IPS-18c (cell line): ENCODE results near the gene ABHD1.
"Not testable (repeated sequence)": the region's sequence is repeated elsewhere in the genome, so short reads cannot be mapped to it uniquely, and the experiment has no call there.

Experiments used
- H3K4me3 ChIP-seq: 2 replicates; pipeline ENCODE4 v1.7.0; 2013; ENCODE audit warnings: low read depth, mild to moderate bottlenecking, low read length, moderate library complexity; ENCODE audit not compliant: insufficient read depth
- H3K9me3 ChIP-seq: one replicate; pipeline ENCODE4 v1.6.1; 2013; ENCODE audit warnings: mild to moderate bottlenecking, low read length, moderate library complexity; ENCODE audit not compliant: control insufficient read depth, insufficient read depth

Gene ABHD1

DNA sequence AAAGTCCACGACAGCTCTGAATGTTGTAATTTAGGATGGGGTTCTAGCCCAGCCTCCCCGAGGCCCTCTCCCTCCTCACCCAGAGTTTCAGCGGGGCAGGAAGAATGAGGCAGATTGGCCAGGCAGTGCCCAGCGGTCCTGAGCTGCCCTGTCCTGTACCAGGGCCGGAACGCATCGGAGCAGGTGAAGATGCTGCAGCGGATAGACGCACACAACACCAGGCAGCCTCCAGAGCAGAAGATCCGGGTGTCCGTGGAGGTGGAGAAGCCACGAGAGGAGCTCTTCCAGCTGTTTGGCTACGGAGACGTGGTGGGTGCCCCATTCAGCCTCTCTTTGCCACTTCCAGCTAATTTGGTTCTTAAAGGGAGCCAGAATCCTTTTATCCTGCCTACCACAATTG is 26.3 kb upstream of the ABHD1 start:
- H3K4me3 ChIP-seq, result no peak overlapping the region
- H3K9me3 ChIP-seq, result no peaks in the 10 kb centered on the region

DNA sequence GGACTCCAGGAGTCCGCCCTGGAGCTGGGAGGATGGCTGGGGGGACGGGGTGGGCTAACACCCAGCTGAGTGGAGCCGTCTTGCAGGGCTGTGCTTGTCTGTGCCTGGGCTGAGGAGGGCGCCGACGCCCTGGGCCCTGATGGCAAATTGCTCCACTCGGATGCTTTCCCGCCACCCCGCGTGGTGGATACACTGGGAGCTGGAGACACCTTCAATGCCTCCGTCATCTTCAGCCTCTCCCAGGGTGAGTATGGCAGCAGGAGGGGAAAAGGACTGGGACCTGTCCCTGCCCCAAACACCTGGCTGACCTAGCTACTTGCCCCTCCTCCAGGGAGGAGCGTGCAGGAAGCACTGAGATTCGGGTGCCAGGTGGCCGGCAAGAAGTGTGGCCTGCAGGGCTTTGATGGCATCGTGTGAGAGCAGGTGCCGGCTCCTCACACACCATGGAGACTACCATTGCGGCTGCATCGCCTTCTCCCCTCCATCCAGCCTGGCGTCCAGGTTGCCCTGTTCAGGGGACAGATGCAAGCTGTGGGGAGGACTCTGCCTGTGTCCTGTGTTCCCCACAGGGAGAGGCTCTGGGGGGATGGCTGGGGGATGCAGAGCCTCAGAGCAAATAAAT is 24.2 kb upstream of the ABHD1 start:
- no peak overlapping the region for H3K4me3 ChIP-seq
- no peaks in the 10 kb centered on the region for H3K9me3 ChIP-seq

DNA sequence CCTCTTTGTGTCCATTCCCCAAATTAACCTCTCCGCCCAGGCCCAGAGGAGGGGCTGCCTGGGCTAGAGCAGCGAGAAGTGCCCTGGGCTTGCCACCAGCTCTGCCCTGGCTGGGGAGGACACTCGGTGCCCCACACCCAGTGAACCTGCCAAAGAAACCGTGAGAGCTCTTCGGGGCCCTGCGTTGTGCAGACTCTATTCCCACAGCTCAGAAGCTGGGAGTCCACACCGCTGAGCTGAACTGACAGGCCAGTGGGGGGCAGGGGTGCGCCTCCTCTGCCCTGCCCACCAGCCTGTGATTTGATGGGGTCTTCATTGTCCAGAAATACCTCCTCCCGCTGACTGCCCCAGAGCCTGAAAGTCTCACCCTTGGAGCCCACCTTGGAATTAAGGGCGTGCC is 23.6 kb upstream of the ABHD1 start:
- no peaks in the 10 kb centered on the region for H3K9me3 ChIP-seq

DNA sequence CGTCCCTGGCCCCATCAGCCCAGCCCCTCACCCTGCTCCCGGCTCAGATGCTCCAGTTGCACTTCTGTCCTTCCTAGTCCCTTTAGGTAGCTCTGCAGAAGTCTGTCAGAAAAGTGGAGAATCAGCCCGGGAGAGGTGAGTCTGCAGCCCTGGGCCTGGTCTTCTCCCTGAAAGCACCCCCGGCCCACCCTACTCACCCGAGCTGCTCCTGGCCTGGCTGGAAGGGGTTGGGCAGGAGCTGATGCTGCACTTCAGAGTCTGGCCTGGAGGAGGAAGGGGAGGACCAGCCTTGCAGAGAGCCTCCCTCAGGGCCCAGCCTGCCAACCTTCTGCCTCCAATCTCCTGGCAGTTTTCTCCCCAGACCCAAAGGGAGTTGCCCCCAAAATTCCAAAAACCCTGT is 21.3 kb upstream of the ABHD1 start:
- no peaks in the 10 kb centered on the region for H3K9me3 ChIP-seq
- no peak overlapping the region for H3K4me3 ChIP-seq

More for the DNA sequence above, 23.6 kb upstream of the ABHD1 start:
- no peak overlapping the region for H3K4me3 ChIP-seq

DNA sequence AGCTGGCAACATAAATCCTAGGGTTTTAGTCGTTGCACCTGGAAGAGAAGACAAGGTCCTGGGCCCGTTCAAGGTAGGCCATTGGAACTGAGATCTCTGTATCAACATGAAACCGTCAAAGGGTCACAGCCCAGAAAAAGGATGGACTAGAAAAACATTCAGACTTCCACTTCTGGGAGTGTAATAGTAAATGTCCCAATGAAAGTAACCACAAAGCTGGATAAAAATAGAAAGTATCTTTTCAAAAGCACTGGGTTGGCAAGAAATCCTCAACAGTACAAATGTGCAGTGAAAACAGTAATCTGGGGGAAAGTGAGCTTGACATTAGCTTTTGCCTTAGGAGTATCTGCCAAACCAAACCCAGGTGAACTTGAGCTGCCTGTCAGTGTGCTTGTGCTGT is 17.6 kb upstream of the ABHD1 start:
- H3K9me3 ChIP-seq, result no peaks in the 10 kb centered on the region
- H3K4me3 ChIP-seq, result no peak overlapping the region

DNA sequence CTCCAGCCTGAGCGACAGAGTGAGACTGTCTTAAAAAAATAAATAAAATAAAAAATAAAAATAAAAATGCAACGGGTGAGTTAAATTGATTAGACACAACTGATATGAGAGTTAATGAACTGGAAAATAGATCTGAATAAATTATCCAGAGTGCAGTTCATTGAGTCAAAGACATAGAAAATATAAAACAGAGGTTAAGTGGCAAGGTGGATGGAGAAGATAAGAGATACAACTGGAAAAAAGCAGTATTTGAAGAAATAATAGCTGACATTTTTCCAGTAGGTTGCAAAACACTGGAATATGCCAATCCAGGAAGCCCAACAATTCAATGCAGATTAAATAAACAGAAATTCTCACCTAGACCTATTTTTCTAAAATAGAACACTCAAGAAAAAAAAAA is 15.4 kb upstream of the ABHD1 start:
- no peaks in the 10 kb centered on the region for H3K9me3 ChIP-seq
- no peak overlapping the region for H3K4me3 ChIP-seq

DNA sequence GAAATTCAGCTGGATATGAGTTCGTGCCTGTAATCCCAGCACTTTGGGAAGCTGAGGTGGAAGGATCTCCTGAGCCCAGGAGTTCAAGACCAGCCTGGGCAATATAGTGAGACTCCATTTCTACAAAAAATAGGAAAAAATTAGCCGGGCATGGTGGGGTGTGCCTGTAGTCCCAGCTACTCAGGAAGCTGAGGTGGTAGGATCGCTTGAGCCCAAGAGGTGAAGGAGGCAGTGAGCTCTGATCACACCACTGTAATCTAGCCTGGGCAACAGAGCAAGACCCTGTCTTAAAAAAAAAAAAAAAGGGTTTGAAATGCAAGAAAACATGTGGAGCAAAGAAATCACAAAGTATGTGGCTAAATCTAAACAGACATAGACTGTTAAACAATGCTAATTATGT is 14.5 kb upstream of the ABHD1 start:
- Histone ChIP-seq H3K4me3 (no peak overlapping the region), H3K9me3 (no peaks in the 10 kb centered on the region)

GRCh38 chr2:27110603-27111352 is 12.8 kb upstream of the ABHD1 start:
- H3K4me3 ChIP-seq, H3K9me3 ChIP-seq: not testable (repeated sequence)

DNA sequence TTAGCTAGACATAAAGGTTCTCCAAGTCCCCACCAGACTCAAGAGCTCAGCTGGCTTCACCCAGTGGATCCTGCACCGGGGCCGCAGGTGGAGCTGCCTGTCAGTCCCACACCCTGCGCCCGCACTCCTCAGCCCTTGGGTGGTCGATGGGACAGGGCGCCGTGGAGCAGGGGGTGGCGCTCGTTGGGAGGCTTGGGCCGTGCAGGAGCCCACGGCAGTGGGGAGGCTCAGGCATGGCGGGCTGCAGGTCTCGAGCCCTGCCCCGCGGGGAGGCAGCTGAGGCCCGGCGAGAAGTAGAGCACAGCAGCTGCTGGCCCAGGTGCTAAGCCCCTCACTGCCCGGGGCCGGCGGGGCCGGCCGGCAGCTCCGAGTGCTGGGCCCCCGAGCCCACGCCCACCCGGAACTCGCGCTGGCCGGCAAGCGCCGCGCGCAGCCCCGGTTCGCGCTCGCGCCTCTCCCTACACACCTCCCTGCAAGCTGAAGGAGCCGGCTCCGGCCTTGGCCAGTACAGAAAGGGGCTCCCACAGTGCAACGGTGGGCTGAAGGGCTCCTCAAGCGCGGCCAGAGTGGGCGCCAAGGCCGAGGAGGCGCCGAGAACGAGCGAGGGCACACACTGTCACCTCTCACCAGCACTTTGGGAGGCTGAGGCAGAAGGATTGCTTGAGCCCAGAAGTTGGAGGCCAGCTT is 12.1 kb upstream of the ABHD1 start:
- H3K9me3 ChIP-seq, result not testable (repeated sequence)

GRCh38 chr2:27115519-27115918 is 8.1 kb upstream of the ABHD1 start:
- no peak overlapping the region for H3K4me3 ChIP-seq
- no peaks in the 10 kb centered on the region for H3K9me3 ChIP-seq

More for the DNA sequence above, 12.1 kb upstream of the ABHD1 start:
- H3K4me3 ChIP-seq, result not testable (repeated sequence)

DNA sequence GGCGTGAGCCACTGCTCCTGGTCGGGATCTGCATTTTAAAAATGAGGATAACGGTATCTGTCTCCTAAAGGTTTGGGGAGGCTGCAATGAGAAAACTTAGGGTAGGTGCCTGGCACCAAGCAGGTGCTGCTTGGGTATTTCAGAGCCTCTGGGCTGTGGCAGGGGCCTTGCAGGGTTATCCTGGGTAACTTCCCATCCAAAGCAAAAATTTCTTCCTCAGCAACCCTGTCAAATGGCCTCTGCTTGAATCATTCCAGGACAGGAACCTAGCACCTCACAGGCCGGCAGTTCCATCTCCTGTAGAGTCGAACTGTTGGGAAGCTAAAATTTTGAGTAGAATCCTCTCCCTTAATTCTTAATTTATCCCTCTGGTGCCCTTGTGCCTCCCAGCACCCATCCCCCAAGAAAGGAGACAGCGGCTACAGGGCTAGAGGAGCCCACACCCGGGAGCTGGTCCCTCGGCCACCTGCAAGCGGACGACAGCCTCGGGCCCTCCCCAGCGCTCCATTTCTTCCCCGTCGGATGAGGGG is 5.6 kb upstream of the ABHD1 start:
- no peaks in the 10 kb centered on the region for H3K9me3 ChIP-seq
- peak overlapping the region; percentile 52 for H3K4me3 ChIP-seq

- Histone ChIP-seq H3K4me3 (peak within 1 kb of the TSS; percentile 52), H3K9me3 (no peaks in the 10 kb centered on the region)
Measured at GRCh38 chr2:27118525-27119329, 4.9 kb upstream of the ABHD1 start, which contains the start of gene CGREF1. TSS of gene CGREF1 (minus strand) at chr2:27119128. CDS start at chr2:27104366, 14,762 bp downstream.

DNA sequence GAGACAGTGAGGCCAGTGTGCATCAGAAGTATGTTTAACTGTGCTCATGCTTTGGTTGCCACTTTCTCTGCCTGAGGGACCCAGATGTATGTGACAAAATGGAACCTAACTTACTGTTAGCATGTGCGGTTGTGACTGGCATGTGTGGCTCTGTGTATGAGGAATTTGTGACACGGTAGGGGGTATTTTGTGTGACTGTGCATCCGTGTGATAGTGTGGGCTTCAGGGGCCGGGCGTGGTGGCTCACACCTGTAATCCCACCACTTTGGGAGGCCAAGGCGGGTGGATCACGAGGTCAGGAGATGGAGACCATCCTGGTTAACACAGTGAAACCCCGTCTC is 4.3 kb upstream of the ABHD1 start:
- not testable (repeated sequence) for H3K9me3 ChIP-seq
- peak overlapping the region; percentile 34 for H3K4me3 ChIP-seq

DNA sequence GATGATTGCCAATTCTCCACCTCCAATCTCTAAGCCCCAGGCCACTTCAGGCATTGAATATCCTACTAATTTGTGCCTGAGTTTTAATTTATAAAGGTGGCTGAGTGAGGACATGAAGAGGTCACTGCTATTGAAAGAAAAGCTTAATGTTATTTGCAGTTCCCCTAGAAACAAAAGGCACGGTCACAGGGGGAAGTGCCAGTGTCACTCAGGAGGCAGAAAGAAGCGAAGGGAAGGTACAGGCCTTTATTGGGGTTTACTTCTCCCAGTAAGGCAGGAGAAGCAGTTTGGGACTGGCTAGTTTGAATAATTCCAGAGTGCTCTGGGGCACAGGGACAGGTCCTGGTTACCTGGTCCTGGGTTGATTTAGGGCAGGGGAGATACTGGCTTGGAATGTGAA is 1.7 kb upstream of the ABHD1 start:
- no peaks in the 10 kb centered on the region for H3K9me3 ChIP-seq
- no peak overlapping the region for H3K4me3 ChIP-seq

GRCh38 chr2:27122791-27123190 is 824 bp upstream of the ABHD1 start:
- Histone ChIP-seq H3K9me3 (no peaks in the 10 kb centered on the region), H3K4me3 (no peak overlapping the region; the same call in 1 of the 2 replicates)

GRCh38 chr2:27125104-27125503 is 1.5 kb downstream of the ABHD1 start:
- H3K9me3 ChIP-seq, result no peaks in the 10 kb centered on the region
- no peak overlapping the region for H3K4me3 ChIP-seq

GRCh38 chr2:27126252-27126710 is 2.7 kb downstream of the ABHD1 start:
- Histone ChIP-seq H3K4me3 (no peak overlapping the region), H3K9me3 (no peaks in the 10 kb centered on the region)
